ENCODE measurements around the gene ECI1. TPM values are rescaled to one million over a fixed set of nuclear protein-coding genes. Genes with fewer than 3 reads are reported as not detected.

ECI1 gene
- total and polyA plus RNA-seq, 2 of the 13 experiments (the other 11 are each of a cell fraction or from before 2014, with no cell fraction given) = 82.0 to 102 TPM

GRCh38 chr16:2288726-2289125 is 37.3 kb upstream of the ECI1 start (continued):
- no peak for TF ChIP-seq ZXDC (CRISPR knock-in tag; IDR thresholded peaks at IDR 0.05)
- no peak for TF ChIP-seq ZBTB2 (CRISPR knock-in tag; IDR thresholded peaks at IDR 0.05; ENCODE audit: low read depth)

- no peak overlapping the region for H3K4me2 ChIP-seq (ENCODE audit: low read depth, low read length)
- no peak overlapping the region for H2AFZ ChIP-seq (ENCODE audit: low read length)
- no peak for FAIRE-seq
- no peaks in the 10 kb centered on the region for H3K79me2 ChIP-seq (ENCODE audit: insufficient read depth, low read length)
- H3K27ac ChIP-seq (ENCODE audit: extremely low read length, insufficient read depth, low read length) = no peak overlapping the region
- ATAC-seq = no peak
- H4K20me1 ChIP-seq (ENCODE audit: insufficient read depth, low read length) = no peaks in the 10 kb centered on the region
- ChIA-PET POLR2A (no interaction called here), CTCF (ENCODE audit: low intra/inter-chr PET ratio, low total read pairs) (no interaction called here)
- no peak overlapping the region for H3K9ac ChIP-seq (ENCODE audit: insufficient read depth, low read depth, low read length)
- 92% methylated on average over 9 of the region's 35 CpGs for WGBS (ENCODE audit: low lambda C conversion rate)
- no peaks in the 10 kb centered on the region for H3K4me1 ChIP-seq (ENCODE audit: insufficient read depth, low read length)
- H3K27me3 ChIP-seq (ENCODE audit: control insufficient read depth in 1 of 2, insufficient read depth in 2 of 2, low read length in 2 of 2) = peaks cover 23 to 68% of the 10 kb centered on the region in 2 experiments; a peak in 4 of 5 replicates
- in situ Hi-C loops (cut with HindIII; ENCODE audit: extremely low pct_ligation_motif_present, low pct_unique_long_range_greater_than_20kb) (no loop called here), intact Hi-C loops (cut with micrococcal nuclease; ENCODE audit: unreplicated experiment) (no loop called here)
- H3K9me3 ChIP-seq (ENCODE audit: low read length) = no peaks in the 10 kb centered on the region
- no peak for DNase-seq (ENCODE audit: low spot score)
- no peaks in the 10 kb centered on the region for H3K36me3 ChIP-seq (replicated peaks in 1 of 2; ENCODE audit: control insufficient read depth in 1 of 2, insufficient read depth in 2 of 2, low read length in 2 of 2)
- BruUV-seq (replicated peaks) = no TSS peak
- H3K4me3 ChIP-seq (replicated peaks in 1 of 3; ENCODE audit: insufficient read depth in 1 of 3, low read depth in 2 of 3, low read length in 3 of 3) = no peak overlapping the region
- TF ChIP-seq ZNF772 (CRISPR knock-in tag; IDR thresholded peaks at IDR 0.05) (no peak), ZNF891 (CRISPR knock-in tag; IDR thresholded peaks at IDR 0.05) (no peak), NR2F2 (IDR thresholded peaks at IDR 0.05; ENCODE audit: borderline replicate concordance, low read depth) (no peak), CHD4 (IDR thresholded peaks at IDR 0.05; ENCODE audit: borderline replicate concordance, low read length) (no peak), ZNF34 (CRISPR knock-in tag; IDR thresholded peaks at IDR 0.05; ENCODE audit: borderline replicate concordance) (no peak), ZNF879 (CRISPR knock-in tag; IDR thresholded peaks at IDR 0.05) (no peak), PATZ1 (CRISPR knock-in tag; IDR thresholded peaks at IDR 0.05) (no peak), BATF2 (CRISPR knock-in tag; IDR thresholded peaks at IDR 0.05) (no peak), KDM1A (CRISPR knock-in tag; IDR thresholded peaks at IDR 0.05) (no peak), NFIC (IDR thresholded peaks at IDR 0.05; ENCODE audit: low read length) (no peak)
These were observed 36.6 kb upstream of the ECI1 start for GRCh38 chr16:2287916-2288547.

Data from HepG2 (cell line).